ENCODE data around the gene KDM5C. TPM values are rescaled to one million over a fixed set of nuclear protein-coding genes. Genes with fewer than 3 reads are reported as not detected.

KDM5C gene
- total and polyA plus RNA-seq, 10 donors: 10.4 to 165 (median 114) TPM

GRCh38 chrX:53236025-53236679 lies 11.1 kb upstream of the KDM5C start:
- WGBS, 5 donors: 80 to 98% (median 90%) methylated on average over 13 to 20 of the region's 20 CpGs
- intact Hi-C loops (cut with DNase I; ENCODE audit: low total_unique reads): no loop called here

DNA sequence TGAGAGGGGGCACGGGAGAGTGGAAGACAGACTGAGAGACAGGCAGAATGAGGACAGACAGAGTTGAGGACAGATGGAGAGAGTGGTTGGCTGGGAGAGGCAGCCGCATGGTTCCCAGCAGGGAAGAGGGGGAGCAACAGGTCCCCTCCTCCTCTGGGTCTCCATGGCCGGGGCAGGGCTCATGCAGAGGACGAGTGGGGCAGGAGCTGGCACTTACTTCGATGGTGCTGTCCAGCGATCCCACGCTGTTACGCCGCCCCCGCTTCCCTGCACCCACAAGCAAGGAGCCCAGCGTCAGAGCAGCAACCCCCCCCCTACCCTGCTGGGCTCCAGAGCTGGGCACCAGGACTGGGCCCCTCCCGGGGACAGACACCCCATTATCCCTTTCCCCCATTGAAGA lies 10.6 kb upstream of the KDM5C start:
- Histone ChIP-seq H3K27me3 (replicated peaks in 1 of 7) (peaks cover 0 to 6% (median 0%) of the 10 kb centered on the region in 7 donors), H3K36me3 (no peaks in the 10 kb centered on the region), H3K27ac (no peak overlapping the region), H3K4me3 (no peak overlapping the region), H3K9me3 (no peaks in the 10 kb centered on the region), H3K4me1 (no peaks in the 10 kb centered on the region)
- WGBS, 5 donors: 73 to 93% (median 79%) methylated on average over 6 to 12 of the region's 12 CpGs
- DNase-seq: no peak
- TF ChIP-seq POLR2A (IDR thresholded peaks at IDR 0.05) (no peak), POLR2AphosphoS5 (IDR thresholded peaks at IDR 0.05) (no peak)
- TF ChIP-seq, protein P1, sequence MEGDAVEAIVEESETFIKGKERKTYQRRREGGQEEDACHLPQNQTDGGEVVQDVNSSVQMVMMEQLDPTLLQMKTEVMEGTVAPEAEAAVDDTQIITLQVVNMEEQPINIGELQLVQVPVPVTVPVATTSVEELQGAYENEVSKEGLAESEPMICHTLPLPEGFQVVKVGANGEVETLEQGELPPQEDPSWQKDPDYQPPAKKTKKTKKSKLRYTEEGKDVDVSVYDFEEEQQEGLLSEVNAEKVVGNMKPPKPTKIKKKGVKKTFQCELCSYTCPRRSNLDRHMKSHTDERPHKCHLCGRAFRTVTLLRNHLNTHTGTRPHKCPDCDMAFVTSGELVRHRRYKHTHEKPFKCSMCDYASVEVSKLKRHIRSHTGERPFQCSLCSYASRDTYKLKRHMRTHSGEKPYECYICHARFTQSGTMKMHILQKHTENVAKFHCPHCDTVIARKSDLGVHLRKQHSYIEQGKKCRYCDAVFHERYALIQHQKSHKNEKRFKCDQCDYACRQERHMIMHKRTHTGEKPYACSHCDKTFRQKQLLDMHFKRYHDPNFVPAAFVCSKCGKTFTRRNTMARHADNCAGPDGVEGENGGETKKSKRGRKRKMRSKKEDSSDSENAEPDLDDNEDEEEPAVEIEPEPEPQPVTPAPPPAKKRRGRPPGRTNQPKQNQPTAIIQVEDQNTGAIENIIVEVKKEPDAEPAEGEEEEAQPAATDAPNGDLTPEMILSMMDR (IDR thresholded peaks at IDR 0.05 in 8 of 11, conservative IDR thresholded peaks at IDR 0.05 in 3 of 11): no peak
- intact Hi-C loops (cut with DNase I; ENCODE audit: low total_unique reads): no loop called here

More at GRCh38 chrX:53236025-53236679, 11.1 kb upstream of the KDM5C start:
- H3K4me1 ChIP-seq: no peaks in the 10 kb centered on the region
- H3K27me3 ChIP-seq (replicated peaks in 1 of 7): peaks cover 0 to 6% (median 0%) of the 10 kb centered on the region in 7 donors
- no peaks in the 10 kb centered on the region for H3K9me3 ChIP-seq
- H3K36me3 ChIP-seq: no peaks in the 10 kb centered on the region
- DNase-seq: peak; percentile 56
- H3K27ac ChIP-seq: no peak overlapping the region
- TF ChIP-seq POLR2AphosphoS5 (IDR thresholded peaks at IDR 0.05): no peak
- TF ChIP-seq, protein P1 (IDR thresholded peaks at IDR 0.05 in 8 of 11, conservative IDR thresholded peaks at IDR 0.05 in 3 of 11): no peak
- TF ChIP-seq POLR2A (IDR thresholded peaks at IDR 0.05): no peak
- H3K4me3 ChIP-seq: no peak overlapping the region

DNA sequence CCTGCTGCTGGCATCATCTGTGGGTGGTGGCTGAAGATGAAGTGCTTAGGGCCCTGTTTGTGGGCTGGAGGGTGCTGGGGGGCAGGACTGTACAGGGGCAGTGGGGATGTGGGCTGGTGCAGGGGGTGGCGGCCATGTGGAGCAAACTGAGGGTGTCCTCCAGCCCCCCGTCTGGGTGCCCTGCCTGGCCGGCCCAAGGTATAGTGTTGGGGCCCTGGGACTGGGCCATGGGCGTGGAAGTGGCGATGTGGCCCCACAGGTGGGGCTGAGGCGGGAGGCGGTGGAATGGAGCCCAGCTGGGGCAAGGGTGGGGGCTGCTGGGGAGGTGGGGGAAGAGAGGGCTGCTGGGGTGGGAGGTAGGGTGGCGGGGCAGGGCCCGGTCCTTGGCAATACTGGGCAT lies 9.5 kb upstream of the KDM5C start:
- intact Hi-C loops (cut with DNase I; ENCODE audit: low total_unique reads): no loop called here
- peaks cover 0 to 6% (median 0%) of the 10 kb centered on the region in 7 donors for H3K27me3 ChIP-seq (replicated peaks in 1 of 7)
- no peak for DNase-seq
- H3K4me1 ChIP-seq: no peaks in the 10 kb centered on the region
- TF ChIP-seq POLR2A (IDR thresholded peaks at IDR 0.05) (no peak), POLR2AphosphoS5 (IDR thresholded peaks at IDR 0.05) (no peak)
- TF ChIP-seq, protein P1 (IDR thresholded peaks at IDR 0.05 in 8 of 11, conservative IDR thresholded peaks at IDR 0.05 in 3 of 11): no peak
- WGBS, 5 donors: 91 to 100% (median 94%) methylated on average over 1 to 9 of the region's 9 CpGs
- no peak overlapping the region for H3K4me3 ChIP-seq
- no peaks in the 10 kb centered on the region for H3K9me3 ChIP-seq
- H3K27ac ChIP-seq: no peak overlapping the region
- no peaks in the 10 kb centered on the region for H3K36me3 ChIP-seq

DNA sequence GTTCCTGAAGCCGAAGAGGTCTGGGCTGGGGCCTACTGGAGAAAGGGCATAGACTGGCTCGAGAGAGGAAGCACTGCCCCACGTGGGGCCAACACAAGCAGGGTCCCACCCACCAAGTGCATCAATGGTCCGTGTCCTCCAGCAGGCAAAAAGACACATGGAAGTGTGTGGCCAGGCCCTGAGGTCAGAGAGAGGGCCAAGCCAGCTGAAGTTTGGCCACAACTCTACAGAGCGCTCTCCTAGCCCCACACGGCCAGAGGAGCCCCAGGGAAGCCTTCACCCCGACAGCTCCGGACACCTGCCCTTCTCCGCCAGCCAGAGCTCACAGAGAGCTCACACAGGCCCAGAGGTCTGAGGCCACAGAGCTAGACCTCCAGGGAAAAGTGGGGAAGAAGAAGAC lies 8.5 kb upstream of the KDM5C start:
- Histone ChIP-seq H3K27ac (no peak overlapping the region), H3K9me3 (no peaks in the 10 kb centered on the region), H3K4me1 (no peaks in the 10 kb centered on the region), H3K36me3 (no peaks in the 10 kb centered on the region), H3K4me3 (no peak overlapping the region), H3K27me3 (replicated peaks in 1 of 7) (peaks cover 0 to 6% (median 0%) of the 10 kb centered on the region in 7 donors)
- DNase-seq: peak; percentile 50
- 74 to 92% (median 85%) methylated on average over 5 to 9 of the region's 9 CpGs for WGBS, 5 donors
- TF ChIP-seq POLR2AphosphoS5 (IDR thresholded peaks at IDR 0.05) (no peak), POLR2A (IDR thresholded peaks at IDR 0.05) (no peak)
- intact Hi-C loops (cut with DNase I; ENCODE audit: low total_unique reads): no loop called here

Measured in spleen (tissue), 11 donors.